OCI-LY3 (cell line): ENCODE data around the gene TIMM22.

Experiments
- H2AFZ ChIP-seq: fragments of 200-600, 300-600 bp; shearing (Covaris generic); 2 replicates; pipeline ENCODE4 v1.6.0; 2014; ENCODE audit warnings: antibody characterized with exemption, low read depth, low read length
- H3K27ac ChIP-seq: fragments of 200-600, 300-600 bp; sonication (generic); 2 replicates; pipeline ENCODE4 v1.5.1; 2014; ENCODE audit warnings: mild to moderate bottlenecking, low read length, moderate library complexity, mixed read lengths
- H3K27me3 ChIP-seq: fragments of 200-600, 300-600 bp; sonication (generic); 2 replicates; pipeline ENCODE4 v1.6.1; 2014; ENCODE audit warnings: low read depth, low read length, mixed read lengths
- H3K36me3 ChIP-seq: fragments of 200-600, 300-600 bp; sonication (generic); replicated peaks from 2 replicates; pipeline ENCODE3; 2014; ENCODE audit warnings: low read depth, low read length, mixed read lengths
- H3K4me1 ChIP-seq: fragments of 300-600, 200-600 bp; sonication (generic); 2 replicates; pipeline ENCODE4 v1.6.1; 2014; ENCODE audit warnings: low read length, mixed read lengths
- H3K4me2 ChIP-seq: fragments of 200-600, 300-600 bp; sonication (generic); 2 replicates; pipeline ENCODE4 v1.6.1; 2014; ENCODE audit warnings: low read length, mixed read lengths
- H3K4me3 ChIP-seq: fragments of 300-600, 200-600 bp; sonication (generic); 2 replicates; pipeline ENCODE4 v1.5.1; 2014; ENCODE audit warnings: antibody characterized with exemption, mild to moderate bottlenecking, low read length, moderate library complexity
- H3K79me2 ChIP-seq: fragments of 300-600, 200-600 bp; shearing (Covaris generic); 2 replicates; pipeline ENCODE4 v1.6.1; 2014; ENCODE audit warnings: mild to moderate bottlenecking, low read length, mixed read lengths
- H3K9ac ChIP-seq: fragments of 300-600, 200-600 bp; shearing (Covaris generic); 2 replicates; pipeline ENCODE4 v1.6.0; 2014; ENCODE audit warnings: mild to moderate bottlenecking, low read length, moderate library complexity
- H3K9me3 ChIP-seq: fragments of 200-600, 300-600 bp; shearing (Covaris generic); 2 replicates; pipeline ENCODE4 v1.6.1; 2014; ENCODE audit warnings: low read length, mixed read lengths; ENCODE audit not compliant: insufficient read depth
- H4K20me1 ChIP-seq: fragments of 200-600, 300-600 bp; sonication (generic); 2 replicates; pipeline ENCODE4 v1.6.1; 2016; ENCODE audit warnings: low read length, mixed read lengths; ENCODE audit not compliant: insufficient read depth
- CTCF ChIP-seq: fragments of 200-600, 300-600 bp; sonication (generic); IDR thresholded peaks from 2 replicates; pipeline ENCODE4 v1.5.1; 2014; ENCODE audit warnings: antibody characterized with exemption, low read length, low read depth
- EZH2phosphoT487 ChIP-seq: fragments of 200-600 bp; shearing (Covaris generic); IDR thresholded peaks from 2 replicates; pipeline ENCODE4 v1.6.1; 2018; ENCODE audit warnings: antibody characterized with exemption, mixed run types, low read depth

The TIMM22 gene

DNA sequence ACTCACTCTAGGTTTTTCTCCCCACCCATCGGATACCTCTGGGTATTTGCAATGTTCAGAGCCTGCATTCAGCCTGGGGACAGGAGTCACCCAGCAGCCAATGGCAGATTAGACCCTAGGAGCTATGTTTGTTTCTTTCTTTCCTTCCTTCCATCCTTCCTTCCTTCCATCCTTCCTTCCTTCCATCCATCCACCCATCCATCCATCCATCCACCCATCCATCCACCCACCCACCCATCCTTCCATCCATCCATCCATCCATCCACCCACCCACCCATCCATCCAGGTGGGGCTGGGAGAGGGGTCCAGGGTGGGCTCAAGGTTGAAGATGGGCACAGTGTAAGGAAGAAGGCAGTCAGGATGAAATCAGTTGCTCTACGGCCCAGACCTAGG, 39.9 kb downstream of the TIMM22 start:
- Histone ChIP-seq H3K4me1 (no peaks in the 10 kb centered on the region), H3K9ac (no peak overlapping the region), H3K9me3 (no peaks in the 10 kb centered on the region), H4K20me1 (no peaks in the 10 kb centered on the region), H2AFZ (no peak overlapping the region), H3K4me3 (no peak overlapping the region), H3K27me3 (no peaks in the 10 kb centered on the region), H3K27ac (no peak overlapping the region), H3K79me2 (no peaks in the 10 kb centered on the region), H3K4me2 (no peak overlapping the region), H3K36me3 (no peaks in the 10 kb centered on the region)
- TF ChIP-seq CTCF = no peak
- no peak for TF ChIP-seq EZH2phosphoT487

GRCh38 chr17:1037238-1037879, 40.4 kb downstream of the TIMM22 start:
- no peaks in the 10 kb centered on the region for H3K27me3 ChIP-seq
- no peaks in the 10 kb centered on the region for H4K20me1 ChIP-seq
- H3K4me3 ChIP-seq = no peak overlapping the region
- no peaks in the 10 kb centered on the region for H3K36me3 ChIP-seq
- H3K4me1 ChIP-seq = no peaks in the 10 kb centered on the region
- no peak overlapping the region for H2AFZ ChIP-seq
- no peak overlapping the region for H3K4me2 ChIP-seq
- H3K27ac ChIP-seq = no peak overlapping the region
- TF ChIP-seq EZH2phosphoT487 (no peak), CTCF (no peak)
- H3K79me2 ChIP-seq = no peaks in the 10 kb centered on the region
- H3K9ac ChIP-seq = no peak overlapping the region
- no peaks in the 10 kb centered on the region for H3K9me3 ChIP-seq

GRCh38 chr17:1038459-1039122, 41.7 kb downstream of the TIMM22 start:
- Histone ChIP-seq H2AFZ (no peak overlapping the region), H3K4me3 (no peak overlapping the region), H3K4me1 (no peaks in the 10 kb centered on the region), H3K36me3 (no peaks in the 10 kb centered on the region), H3K27ac (no peak overlapping the region), H3K27me3 (no peaks in the 10 kb centered on the region), H3K9ac (no peak overlapping the region), H3K79me2 (no peaks in the 10 kb centered on the region), H3K9me3 (no peaks in the 10 kb centered on the region), H4K20me1 (no peaks in the 10 kb centered on the region), H3K4me2 (no peak overlapping the region)
- no peak for TF ChIP-seq CTCF
- TF ChIP-seq EZH2phosphoT487 = no peak

DNA sequence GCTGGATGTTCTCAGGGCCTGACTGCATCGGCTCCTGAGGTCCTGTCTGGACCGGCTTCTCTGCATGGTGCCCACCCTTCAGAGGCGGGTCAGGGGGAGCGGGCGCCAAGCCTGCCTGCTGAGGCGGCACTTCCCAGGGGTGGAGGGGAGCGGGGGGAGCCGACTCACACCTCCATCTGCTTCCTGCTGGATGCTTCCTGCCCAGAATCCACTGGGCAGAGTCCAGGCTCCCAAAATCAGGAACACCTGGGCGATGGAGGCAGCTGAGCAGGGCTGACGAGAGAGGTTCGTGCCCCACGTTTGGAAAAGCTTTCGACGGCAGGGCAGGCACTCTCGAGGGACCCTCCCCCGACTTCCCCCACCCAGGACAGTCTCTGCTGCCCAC, 42.2 kb downstream of the TIMM22 start:
- no peaks in the 10 kb centered on the region for H3K9me3 ChIP-seq
- no peak overlapping the region for H3K27ac ChIP-seq
- H3K4me1 ChIP-seq = no peaks in the 10 kb centered on the region
- H3K79me2 ChIP-seq = no peaks in the 10 kb centered on the region
- no peak overlapping the region for H2AFZ ChIP-seq
- H4K20me1 ChIP-seq = no peaks in the 10 kb centered on the region
- H3K9ac ChIP-seq = no peak overlapping the region
- no peak overlapping the region for H3K4me2 ChIP-seq
- no peaks in the 10 kb centered on the region for H3K27me3 ChIP-seq
- H3K4me3 ChIP-seq = no peak overlapping the region
- TF ChIP-seq CTCF = no peak
- no peak for TF ChIP-seq EZH2phosphoT487
- no peaks in the 10 kb centered on the region for H3K36me3 ChIP-seq
